NT2/D1 (cell line): ENCODE data around the gene AKT3.

Source experiments
- SUZ12 ChIP-seq: IDR thresholded peaks from 2 replicates; pipeline ENCODE4 v1.6.1; 2011; ENCODE audit not compliant: insufficient read length, insufficient read depth; ENCODE audit errors: extremely low read depth
- ZNF274 ChIP-seq: IDR thresholded peaks from 2 replicates; pipeline ENCODE4 v1.6.1; 2011; ENCODE audit warnings: mild to moderate bottlenecking, low read depth, low read length

GRCh38 chr1:243667133-243667532, 182.9 kb downstream of the AKT3 start:
- TF ChIP-seq SUZ12 = no peak
- no peak for TF ChIP-seq ZNF274
